Karpas-422 (cell line): ENCODE results near the gene GNG10. TPM values are rescaled to one million over a fixed set of nuclear protein-coding genes. Genes with fewer than 3 reads are reported as not detected.

ENCODE experiments used
- DNase-seq: peaks from one replicate; pipeline ENCODE4 v3.0.0-alpha.2; 2015
- H2AFZ ChIP-seq: fragments of 200-600 bp; sonication (generic); 2 replicates; pipeline ENCODE4 v1.6.1; 2014; ENCODE audit warnings: antibody characterized with exemption, low read length, mixed read lengths
- H3K27ac ChIP-seq: fragments of 200-600 bp; sonication (generic); 2 replicates; pipeline ENCODE4 v1.5.1; 2014; ENCODE audit warnings: mild to moderate bottlenecking, low read length, moderate library complexity
- H3K27me3 ChIP-seq: fragments of 200-600 bp; sonication (generic); 2 replicates; pipeline ENCODE4 v1.6.1; 2014; ENCODE audit warnings: low read length, mixed read lengths
- H3K36me3 ChIP-seq: fragments of 200-600 bp; sonication (generic); 2 replicates; pipeline ENCODE4 v1.6.1; 2014; ENCODE audit warnings: low read length, mixed read lengths; ENCODE audit not compliant: insufficient read depth
- H3K4me1 ChIP-seq: fragments of 200-600 bp; sonication (generic); 2 replicates; pipeline ENCODE4 v1.6.1; 2014; ENCODE audit warnings: mild to moderate bottlenecking, low read length, mixed read lengths
- H3K4me2 ChIP-seq: fragments of 200-600 bp; sonication (generic); 2 replicates; pipeline ENCODE4 v1.6.1; 2014; ENCODE audit warnings: low read length, low read depth, mild to moderate bottlenecking; ENCODE audit not compliant: poor library complexity, severe bottlenecking
- H3K4me3 ChIP-seq: fragments of 200-600 bp; sonication (generic); 2 replicates; pipeline ENCODE4 v1.5.1; 2014; ENCODE audit warnings: mild to moderate bottlenecking, antibody characterized with exemption, low read length, mixed read lengths
- H3K79me2 ChIP-seq: fragments of 200-600 bp; sonication (generic); 2 replicates; pipeline ENCODE4 v1.6.1; 2014; ENCODE audit warnings: mild to moderate bottlenecking, low read length, mixed read lengths
- H3K9ac ChIP-seq: fragments of 200-600 bp; sonication (generic); 2 replicates; pipeline ENCODE4 v1.6.0; 2014; ENCODE audit warnings: low read length
- H3K9me2 ChIP-seq: fragments of 200-600 bp; sonication (generic), shearing (Covaris generic); replicated peaks from 2 replicates; pipeline ENCODE4 v1.6.0; 2014; ENCODE audit warnings: mild to moderate bottlenecking, low read length, moderate library complexity; ENCODE audit not compliant: insufficient read depth
- H3K9me3 ChIP-seq: fragments of 300-700, 200-600 bp; sonication (generic); 2 replicates; pipeline ENCODE4 v1.6.1; 2014; ENCODE audit warnings: low read length, mixed read lengths
- H4K20me1 ChIP-seq: fragments of 200-600 bp; sonication (generic); 2 replicates; pipeline ENCODE4 v1.6.1; 2014; ENCODE audit warnings: mild to moderate bottlenecking, antibody characterized with exemption, low read length, low read depth; ENCODE audit not compliant: insufficient read depth
- total RNA-seq: library from RNA; depleted of rRNA; stranded (reverse); fragments of >200 nt; shearing (Covaris generic); gene quantifications from 2 replicates; pipeline ENCODE4 v1.2.3, GENCODE V29; 2014; ENCODE audit warnings: low replicate concordance

The GNG10 gene
- total RNA-seq, 1 experiment from 2014 or later = 46.0 TPM

GRCh38 chr9:111678293-111678692 is 16.9 kb downstream of the GNG10 start:
- Histone ChIP-seq H3K36me3 (no peaks in the 10 kb centered on the region; the same call in 1 of the 2 replicates), H3K4me3 (no peak overlapping the region), H3K4me2 (no peak overlapping the region), H3K9ac (no peak overlapping the region), H3K4me1 (no peaks in the 10 kb centered on the region), H3K9me2 (no peaks in the 10 kb centered on the region), H3K27me3 (no peaks in the 10 kb centered on the region), H3K9me3 (no peaks in the 10 kb centered on the region), H4K20me1 (no peaks in the 10 kb centered on the region), H3K79me2 (no peaks in the 10 kb centered on the region), H3K27ac (no peak overlapping the region), H2AFZ (no peak overlapping the region)
- no peak for DNase-seq

- DNase-seq = no peak
- no peak overlapping the region for H3K4me2 ChIP-seq
- H3K79me2 ChIP-seq = no peaks in the 10 kb centered on the region
- H3K27me3 ChIP-seq = no peaks in the 10 kb centered on the region
- no peaks in the 10 kb centered on the region; the same call in 1 of the 2 replicates for H3K36me3 ChIP-seq
- H3K9ac ChIP-seq = no peak overlapping the region
- H2AFZ ChIP-seq = no peak overlapping the region
- no peaks in the 10 kb centered on the region for H4K20me1 ChIP-seq
- no peaks in the 10 kb centered on the region for H3K9me2 ChIP-seq
- H3K27ac ChIP-seq = no peak overlapping the region
- H3K4me3 ChIP-seq = no peak overlapping the region
- H3K4me1 ChIP-seq = no peaks in the 10 kb centered on the region
- H3K9me3 ChIP-seq = no peaks in the 10 kb centered on the region
These were observed 17.8 kb downstream of the GNG10 start for GRCh38 chr9:111679199-111679598.

GRCh38 chr9:111683392-111683791 is 22.0 kb downstream of the GNG10 start:
- Histone ChIP-seq H3K9me3 (no peaks in the 10 kb centered on the region), H3K4me3 (no peak overlapping the region), H3K9me2 (no peaks in the 10 kb centered on the region), H3K4me1 (no peaks in the 10 kb centered on the region), H3K27ac (no peak overlapping the region), H2AFZ (no peak overlapping the region), H3K27me3 (no peaks in the 10 kb centered on the region), H3K36me3 (no peaks in the 10 kb centered on the region), H3K4me2 (no peak overlapping the region), H3K9ac (no peak overlapping the region), H4K20me1 (no peaks in the 10 kb centered on the region), H3K79me2 (no peaks in the 10 kb centered on the region)
- no peak for DNase-seq

- no peaks in the 10 kb centered on the region for H3K9me2 ChIP-seq
- H2AFZ ChIP-seq = peak overlapping the region; percentile 85; the same call in 1 of the 2 replicates
- 0 out of 2 replicates have a peak overlapping the region, but pooled peaks have one; percentile 14 for H3K9ac ChIP-seq
- no peaks in the 10 kb centered on the region for H4K20me1 ChIP-seq
- peak overlapping the region; percentile 37 for H3K27ac ChIP-seq
- no peak overlapping the region for H3K4me3 ChIP-seq
- DNase-seq = peak; percentile 72
- no peaks in the 10 kb centered on the region for H3K36me3 ChIP-seq
- no peaks in the 10 kb centered on the region for H3K27me3 ChIP-seq
- peaks cover 4% of the 10 kb centered on the region; the same call in 1 of the 2 replicates for H3K79me2 ChIP-seq
- H3K9me3 ChIP-seq = no peaks in the 10 kb centered on the region
- H3K4me2 ChIP-seq = peak overlapping the region; percentile 57
- H3K4me1 ChIP-seq = peaks cover 19% of the 10 kb centered on the region
These were observed 30.4 kb downstream of the GNG10 start for GRCh38 chr9:111691672-111692329.

GRCh38 chr9:111696796-111697195 is 35.4 kb downstream of the GNG10 start:
- no peak for DNase-seq
- H3K4me2 ChIP-seq = no peak overlapping the region
- H2AFZ ChIP-seq = no peak overlapping the region
- H3K9me2 ChIP-seq = no peaks in the 10 kb centered on the region
- peaks cover 4% of the 10 kb centered on the region; the same call in 1 of the 2 replicates for H3K79me2 ChIP-seq
- no peak overlapping the region for H3K9ac ChIP-seq
- H3K4me1 ChIP-seq = peaks cover 4% of the 10 kb centered on the region; the same call in 1 of the 2 replicates
- no peaks in the 10 kb centered on the region for H4K20me1 ChIP-seq
- H3K27me3 ChIP-seq = no peaks in the 10 kb centered on the region
- no peaks in the 10 kb centered on the region for H3K9me3 ChIP-seq
- no peak overlapping the region for H3K4me3 ChIP-seq
- H3K27ac ChIP-seq = no peak overlapping the region
- no peaks in the 10 kb centered on the region for H3K36me3 ChIP-seq

GRCh38 chr9:111700776-111701175 is 39.4 kb downstream of the GNG10 start:
- no peak for DNase-seq
- Histone ChIP-seq H3K9me3 (no peaks in the 10 kb centered on the region), H3K9me2 (no peaks in the 10 kb centered on the region), H3K27ac (no peak overlapping the region), H3K27me3 (no peaks in the 10 kb centered on the region), H3K4me1 (no peaks in the 10 kb centered on the region), H4K20me1 (no peaks in the 10 kb centered on the region), H3K4me2 (no peak overlapping the region), H3K79me2 (no peaks in the 10 kb centered on the region), H3K36me3 (no peaks in the 10 kb centered on the region), H3K4me3 (no peak overlapping the region), H2AFZ (no peak overlapping the region), H3K9ac (no peak overlapping the region)

GRCh38 chr9:111704503-111704902 is 43.1 kb downstream of the GNG10 start:
- Histone ChIP-seq H2AFZ (no peak overlapping the region), H3K79me2 (no peaks in the 10 kb centered on the region), H3K9me2 (no peaks in the 10 kb centered on the region), H3K4me2 (no peak overlapping the region), H3K4me3 (no peak overlapping the region), H3K9me3 (no peaks in the 10 kb centered on the region), H3K9ac (no peak overlapping the region), H4K20me1 (no peaks in the 10 kb centered on the region), H3K4me1 (no peaks in the 10 kb centered on the region), H3K27ac (no peak overlapping the region), H3K27me3 (no peaks in the 10 kb centered on the region), H3K36me3 (no peaks in the 10 kb centered on the region)
- DNase-seq = no peak

- H3K9me2 ChIP-seq = no peaks in the 10 kb centered on the region
- no peaks in the 10 kb centered on the region for H3K36me3 ChIP-seq
- H4K20me1 ChIP-seq = no peaks in the 10 kb centered on the region
- H3K4me3 ChIP-seq = no peak overlapping the region
- H3K4me2 ChIP-seq = no peak overlapping the region
- no peaks in the 10 kb centered on the region for H3K9me3 ChIP-seq
- DNase-seq = no peak
- no peaks in the 10 kb centered on the region for H3K27me3 ChIP-seq
- H2AFZ ChIP-seq = no peak overlapping the region
- no peaks in the 10 kb centered on the region for H3K4me1 ChIP-seq
- no peak overlapping the region for H3K27ac ChIP-seq
- H3K9ac ChIP-seq = no peak overlapping the region
- no peaks in the 10 kb centered on the region for H3K79me2 ChIP-seq
These were observed 50.1 kb downstream of the GNG10 start for GRCh38 chr9:111711548-111711947.
